Progenitor cell of endocrine pancreas (in vitro differentiated cells): ENCODE measurements around the gene PARPBP. TPM values are rescaled to one million over a fixed set of nuclear protein-coding genes. Genes with fewer than 3 reads are reported as not detected.

Source experiments
- DNase-seq: peaks from one replicate; pipeline ENCODE4 v3.0.0; 2021; ENCODE audit warnings: low spot score; ENCODE audit not compliant: unreplicated experiment
- H3K27ac Mint-ChIP-seq: 2 replicates; pipeline ENCODE4 v1.8.0; 2021; ENCODE audit warnings: mild to moderate bottlenecking, moderate library complexity, mixed read lengths
- H3K27me3 Mint-ChIP-seq: 2 replicates; pipeline ENCODE4 v1.8.0; 2021; ENCODE audit warnings: mixed read lengths
- H3K36me3 Mint-ChIP-seq: 2 replicates; pipeline ENCODE4 v1.8.0; 2022; ENCODE audit warnings: mixed read lengths; ENCODE audit not compliant: insufficient read depth
- H3K4me1 Mint-ChIP-seq: 2 replicates; pipeline ENCODE4 v1.8.0; 2021; ENCODE audit warnings: low read depth, mixed read lengths
- H3K4me3 Mint-ChIP-seq: 2 replicates; pipeline ENCODE4 v1.8.0; 2021; ENCODE audit warnings: low read depth, mild to moderate bottlenecking, moderate library complexity, mixed read lengths
- H3K9me3 Mint-ChIP-seq: 2 replicates; pipeline ENCODE4 v1.8.0; 2021; ENCODE audit warnings: low read depth, mixed read lengths
- CTCF ChIP-seq: fragments of 200-600 bp; sonication (generic); IDR thresholded peaks from one replicate; pipeline ENCODE4 v1.5.0; 2021; ENCODE audit warnings: antibody characterized with exemption, mild to moderate bottlenecking; ENCODE audit not compliant: unreplicated experiment
- total RNA-seq: library from RNA; stranded (reverse); gene quantifications from 2 replicates; pipeline ENCODE4 v1.2.1, GENCODE V29; 2021

PARPBP gene
- total RNA-seq, 1 donor from 2014 or later = 17.0 TPM

- H3K27me3 Mint-ChIP-seq = no peaks in the 10 kb centered on the region
- TF ChIP-seq CTCF = peak; percentile 80
- no peak for DNase-seq
- H3K27ac Mint-ChIP-seq = no peak overlapping the region
- no peak overlapping the region for H3K4me3 Mint-ChIP-seq
- H3K4me1 Mint-ChIP-seq = no peaks in the 10 kb centered on the region
- H3K36me3 Mint-ChIP-seq = peaks cover 3% of the 10 kb centered on the region
- no peaks in the 10 kb centered on the region for H3K9me3 Mint-ChIP-seq
These were observed 50.1 kb downstream of the PARPBP start for GRCh38 chr12:102169922-102170621.

GRCh38 chr12:102171951-102172350 lies 52.0 kb downstream of the PARPBP start:
- no peak for DNase-seq
- Mint-ChIP-seq H3K9me3 (no peaks in the 10 kb centered on the region), H3K4me1 (no peaks in the 10 kb centered on the region), H3K27ac (no peak overlapping the region), H3K36me3 (peaks cover 3% of the 10 kb centered on the region), H3K27me3 (no peaks in the 10 kb centered on the region), H3K4me3 (no peak overlapping the region)
- TF ChIP-seq CTCF = no peak

- no peaks in the 10 kb centered on the region for H3K4me1 Mint-ChIP-seq
- peaks cover 3% of the 10 kb centered on the region for H3K36me3 Mint-ChIP-seq
- no peaks in the 10 kb centered on the region for H3K27me3 Mint-ChIP-seq
- DNase-seq = no peak
- no peak overlapping the region for H3K27ac Mint-ChIP-seq
- H3K9me3 Mint-ChIP-seq = no peaks in the 10 kb centered on the region
- no peak overlapping the region for H3K4me3 Mint-ChIP-seq
- no peak for TF ChIP-seq CTCF
These were observed 52.5 kb downstream of the PARPBP start for GRCh38 chr12:102172436-102172835.

- H3K4me3 Mint-ChIP-seq = no peak overlapping the region
- H3K27me3 Mint-ChIP-seq = no peaks in the 10 kb centered on the region
- H3K9me3 Mint-ChIP-seq = no peaks in the 10 kb centered on the region
- no peaks in the 10 kb centered on the region for H3K4me1 Mint-ChIP-seq
- peaks cover 3% of the 10 kb centered on the region for H3K36me3 Mint-ChIP-seq
- no peak for DNase-seq
- no peak for TF ChIP-seq CTCF
- H3K27ac Mint-ChIP-seq = no peak overlapping the region
These were observed 54.1 kb downstream of the PARPBP start for GRCh38 chr12:102174117-102174516.

GRCh38 chr12:102174761-102175160 lies 54.8 kb downstream of the PARPBP start:
- Mint-ChIP-seq H3K4me1 (no peaks in the 10 kb centered on the region), H3K27me3 (no peaks in the 10 kb centered on the region), H3K27ac (no peak overlapping the region), H3K36me3 (peaks cover 3% of the 10 kb centered on the region), H3K4me3 (no peak overlapping the region), H3K9me3 (no peaks in the 10 kb centered on the region)
- no peak for TF ChIP-seq CTCF
- no peak for DNase-seq
